CD14-positive monocyte (primary cell): Measurements from ENCODE around the gene GNG4. TPM values are rescaled to one million over a fixed set of nuclear protein-coding genes. Genes with fewer than 3 reads are reported as not detected.

Source experiments
- DNase-seq, 3 donors: peaks; one replicate each; pipeline ENCODE4 v3.0.0-alpha.2; 2011 to 2022
- H2AFZ ChIP-seq: 2 replicates; pipeline ENCODE4 v1.6.0; 2012; ENCODE audit warnings: mild to moderate bottlenecking, low read depth, low read length, inconsistent platforms; ENCODE audit not compliant: insufficient read depth, poor library complexity, severe bottlenecking
- H3K27ac ChIP-seq, 2 donors: 1 replicate in 1 of 2; 2 replicates in 1 of 2; pipeline ENCODE4 v1.5.1; 2012 to 2013; ENCODE audit warnings: low read length in 2 of 2, control low read depth in 1 of 2, inconsistent platforms in 1 of 2, low read depth in 1 of 2, mild to moderate bottlenecking in 1 of 2
- H3K27me3 ChIP-seq, 2 donors: one replicate each; pipeline versions ENCODE4 v1.6.0 to v1.6.1; 2011 to 2013; ENCODE audit warnings: low read length in 2 of 2; ENCODE audit not compliant: control insufficient read depth in 2 of 2, insufficient read depth in 2 of 2
- H3K36me3 ChIP-seq, 2 donors: replicated peaks in 1 of 2; 1 replicate in 1 of 2; 2 replicates in 1 of 2; pipeline versions ENCODE4 v1.5.1 to v1.6.1; 2012 to 2013; ENCODE audit warnings: low read length in 2 of 2, control low read depth in 1 of 2, inconsistent platforms in 1 of 2, mild to moderate bottlenecking in 1 of 2; ENCODE audit not compliant: insufficient read depth in 2 of 2, control insufficient read depth in 1 of 2
- H3K4me1 ChIP-seq, 2 donors: 1 replicate in 1 of 2; 2 replicates in 1 of 2; pipeline versions ENCODE4 v1.5.1 to v1.6.1; 2012 to 2013; ENCODE audit warnings: low read length in 2 of 2, control low read depth in 1 of 2, inconsistent platforms in 1 of 2, mild to moderate bottlenecking in 1 of 2, moderate library complexity in 1 of 2; ENCODE audit not compliant: insufficient read depth in 2 of 2, control insufficient read depth in 1 of 2
- H3K4me2 ChIP-seq: replicated peaks from 2 replicates; pipeline ENCODE3; 2012; ENCODE audit warnings: low read length, moderate library complexity, mild to moderate bottlenecking; ENCODE audit not compliant: poor library complexity, severe bottlenecking; ENCODE audit errors: extremely low read depth
- H3K4me3 ChIP-seq, 3 experiments: fragments of 200-600 bp in 1 of 3; sonication (generic) in 1 of 3; replicated peaks in 1 of 3; 1 replicate in 2 of 3; 2 replicates in 1 of 3; pipeline ENCODE4 v1.5.1; 2011 to 2013; ENCODE audit warnings: low read length in 3 of 3, mild to moderate bottlenecking in 3 of 3, control low read depth in 2 of 3, low read depth in 2 of 3, inconsistent platforms in 1 of 3, moderate library complexity in 1 of 3
- H3K79me2 ChIP-seq: 2 replicates; pipeline ENCODE4 v1.6.0; 2012; ENCODE audit warnings: mild to moderate bottlenecking, control low read depth, inconsistent platforms, low read length, moderate library complexity; ENCODE audit not compliant: insufficient read depth
- H3K9ac ChIP-seq: 2 replicates; pipeline ENCODE4 v1.6.0; 2017; ENCODE audit warnings: low read length, mild to moderate bottlenecking; ENCODE audit not compliant: insufficient read depth, poor library complexity, severe bottlenecking
- H3K9me3 ChIP-seq, 2 donors: replicated peaks in 1 of 2; 1 replicate in 1 of 2; 2 replicates in 1 of 2; pipeline versions ENCODE4 v1.5.1 to v1.6.1; 2012 to 2013; ENCODE audit warnings: low read length in 2 of 2, control low read depth in 1 of 2; ENCODE audit not compliant: control insufficient read depth in 1 of 2, insufficient read depth in 1 of 2
- H4K20me1 ChIP-seq: 2 replicates; pipeline ENCODE4 v1.6.0; 2012; ENCODE audit warnings: mild to moderate bottlenecking, low read length, control low read depth, moderate library complexity; ENCODE audit not compliant: insufficient read depth
- H3K27ac Mint-ChIP-seq, 7 donors: one replicate each; pipeline ENCODE4 v1.8.0; 2020; ENCODE audit warnings: mild to moderate bottlenecking in 7 of 7, mixed read lengths in 7 of 7, moderate library complexity in 6 of 7, inconsistent platforms in 2 of 7
- H3K27me3 Mint-ChIP-seq, 3 donors: one replicate each; pipeline ENCODE4 v1.8.0; 2021 to 2022; ENCODE audit warnings: low read depth in 3 of 3, mild to moderate bottlenecking in 3 of 3, mixed read lengths in 3 of 3, moderate library complexity in 3 of 3, inconsistent platforms in 1 of 3
- H3K36me3 Mint-ChIP-seq, 2 donors: one replicate each; pipeline ENCODE4 v1.8.0; 2020; ENCODE audit warnings: mixed read lengths in 2 of 2, inconsistent platforms in 1 of 2, mild to moderate bottlenecking in 1 of 2
- H3K4me1 Mint-ChIP-seq: one replicate; pipeline ENCODE4 v1.8.0; 2020; ENCODE audit warnings: mild to moderate bottlenecking, mixed read lengths
- H3K4me3 Mint-ChIP-seq, 2 donors: one replicate each; pipeline ENCODE4 v1.8.0; 2020; ENCODE audit warnings: mild to moderate bottlenecking in 2 of 2, mixed read lengths in 2 of 2, moderate library complexity in 1 of 2
- H3K9me3 Mint-ChIP-seq, 7 donors: one replicate each; pipeline ENCODE4 v1.8.0; 2020 to 2022; ENCODE audit warnings: mixed read lengths in 7 of 7, mild to moderate bottlenecking in 6 of 7, moderate library complexity in 6 of 7, inconsistent platforms in 2 of 7
- CTCF ChIP-seq: fragments of 200-600 bp; IDR thresholded peaks from one replicate; pipeline ENCODE4 v1.8.0; 2022; ENCODE audit warnings: antibody characterized with exemption, mild to moderate bottlenecking
- WGBS: methylation state at CpG from one replicate; pipeline ENCODE4 v1.1.5; 2013; ENCODE audit warnings: missing lambda C conversion rate; ENCODE audit not compliant: insufficient coverage; 5-methylcytosine and 5-hydroxymethylcytosine counted together
- intact Hi-C, 2 donors: fragments of 100-400 bp; cut with micrococcal nuclease; formaldehyde crosslinking; loops; one replicate each; pipeline versions ENCODE4 v1.15.0 to v1.15.1; 2023
- polyA plus RNA-seq, 3 donors: library from polyadenylated mRNA; depleted of rRNA in 1 of 3; unstranded in 2 of 3; stranded (reverse) in 1 of 3; fragments of 300-500 nt in 2 of 3; fragments of >200 nt in 1 of 3; fragmentation: Illumina TruSeq in 2 of 3; gene quantifications; 1 replicate in 2 of 3; 2 replicates in 1 of 3; pipeline ENCODE4 v1.2.3, GENCODE V29; 2012 to 2021

The GNG4 gene
- polyA plus RNA-seq, 3 donors, result not detected

GRCh38 chr1:235608278-235608677 lies 41.3 kb downstream of the GNG4 start:
- Histone ChIP-seq H3K79me2 (no peaks in the 10 kb centered on the region), H3K27me3 (no peaks in the 10 kb centered on the region), H3K4me2 (no peak overlapping the region), H3K27ac (no peak overlapping the region), H3K36me3 (no peaks in the 10 kb centered on the region), H2AFZ (no peak overlapping the region), H3K9me3 (no peaks in the 10 kb centered on the region), H4K20me1 (no peaks in the 10 kb centered on the region), H3K4me1 (no peaks in the 10 kb centered on the region), H3K9ac (no peak overlapping the region), H3K4me3 (no peak overlapping the region)
- Mint-ChIP-seq H3K27ac (no peak overlapping the region), H3K4me3 (no peak overlapping the region), H3K36me3 (no peaks in the 10 kb centered on the region), H3K9me3 (no peaks in the 10 kb centered on the region), H3K27me3 (peaks cover 2 to 4% (median 2%) of the 10 kb centered on the region in 3 donors), H3K4me1 (peaks cover 2% of the 10 kb centered on the region)
- intact Hi-C loops, result no loop called here
- TF ChIP-seq CTCF, result no peak
- DNase-seq, result no peak
- WGBS, result 16% methylated on average over 2 of the region's 3 CpGs

GRCh38 chr1:235607284-235607683 lies 42.3 kb downstream of the GNG4 start:
- WGBS, result 95% methylated on average over 8 of the region's 11 CpGs
- TF ChIP-seq CTCF, result no peak
- no peaks in the 10 kb centered on the region for H3K27me3 ChIP-seq

More at GRCh38 chr1:235607284-235607683, 42.3 kb downstream of the GNG4 start:
- Mint-ChIP-seq H3K36me3 (no peaks in the 10 kb centered on the region), H3K4me1 (peaks cover 2% of the 10 kb centered on the region), H3K9me3 (no peaks in the 10 kb centered on the region), H3K27me3 (peaks cover 0 to 4% (median 2%) of the 10 kb centered on the region in 3 donors), H3K4me3 (no peak overlapping the region), H3K27ac (no peak overlapping the region)
- H3K9ac ChIP-seq, result no peak overlapping the region
- intact Hi-C loops, result no loop called here
- H2AFZ ChIP-seq, result no peak overlapping the region
- H3K9me3 ChIP-seq, result no peaks in the 10 kb centered on the region
- H3K79me2 ChIP-seq, result no peaks in the 10 kb centered on the region
- H3K36me3 ChIP-seq, result no peaks in the 10 kb centered on the region
- H3K4me2 ChIP-seq, result no peak overlapping the region
- no peak overlapping the region for H3K27ac ChIP-seq
- no peak for DNase-seq
- no peaks in the 10 kb centered on the region for H3K4me1 ChIP-seq
- H3K4me3 ChIP-seq, result no peak overlapping the region
- no peaks in the 10 kb centered on the region for H4K20me1 ChIP-seq
